HG03095 (cell line): ENCODE results near the gene RERE.

ENCODE experiments used
- ATAC-seq: cut with Tn5 transposase; IDR thresholded peaks from one replicate; pipeline ENCODE4 v1.9.1; 2021; ENCODE audit warnings: moderate library complexity; ENCODE audit not compliant: unreplicated experiment

The RERE gene

DNA sequence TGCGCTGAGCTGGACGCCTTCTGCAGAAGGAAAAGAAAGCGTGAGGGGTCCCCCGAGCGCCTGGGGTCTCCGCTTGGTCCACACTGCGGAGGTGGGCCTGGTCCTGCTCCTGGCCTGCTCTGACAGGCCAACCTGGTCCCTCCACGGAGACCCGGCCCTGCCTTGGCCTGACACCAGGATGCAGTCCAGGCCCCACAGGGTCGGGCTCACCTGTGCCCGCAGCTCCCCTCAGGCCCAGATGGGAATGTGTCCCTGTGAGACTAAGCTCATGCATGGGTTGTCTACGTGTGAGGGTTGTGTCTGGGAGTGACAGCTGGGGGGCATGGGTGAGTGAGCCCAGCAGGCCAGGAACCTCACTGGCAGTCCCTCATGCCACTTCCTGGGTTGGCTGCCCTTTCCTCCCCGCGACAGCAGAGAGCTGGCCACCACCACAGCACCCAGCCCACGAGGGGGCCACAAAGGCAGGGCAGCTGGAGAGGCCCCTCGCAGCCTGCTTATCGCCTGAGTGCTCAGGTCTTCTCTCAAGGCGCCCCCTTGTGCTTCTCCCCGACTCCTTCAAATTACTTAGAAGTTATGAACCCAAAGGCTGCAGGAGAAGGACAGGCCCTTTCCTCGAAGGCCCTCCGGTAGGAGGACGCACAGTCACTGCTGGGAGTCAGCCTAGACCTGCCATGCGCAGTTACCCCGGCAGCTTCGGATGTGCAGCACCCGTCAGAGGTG, 458.4 kb downstream of the RERE start:
- no peak for ATAC-seq

DNA sequence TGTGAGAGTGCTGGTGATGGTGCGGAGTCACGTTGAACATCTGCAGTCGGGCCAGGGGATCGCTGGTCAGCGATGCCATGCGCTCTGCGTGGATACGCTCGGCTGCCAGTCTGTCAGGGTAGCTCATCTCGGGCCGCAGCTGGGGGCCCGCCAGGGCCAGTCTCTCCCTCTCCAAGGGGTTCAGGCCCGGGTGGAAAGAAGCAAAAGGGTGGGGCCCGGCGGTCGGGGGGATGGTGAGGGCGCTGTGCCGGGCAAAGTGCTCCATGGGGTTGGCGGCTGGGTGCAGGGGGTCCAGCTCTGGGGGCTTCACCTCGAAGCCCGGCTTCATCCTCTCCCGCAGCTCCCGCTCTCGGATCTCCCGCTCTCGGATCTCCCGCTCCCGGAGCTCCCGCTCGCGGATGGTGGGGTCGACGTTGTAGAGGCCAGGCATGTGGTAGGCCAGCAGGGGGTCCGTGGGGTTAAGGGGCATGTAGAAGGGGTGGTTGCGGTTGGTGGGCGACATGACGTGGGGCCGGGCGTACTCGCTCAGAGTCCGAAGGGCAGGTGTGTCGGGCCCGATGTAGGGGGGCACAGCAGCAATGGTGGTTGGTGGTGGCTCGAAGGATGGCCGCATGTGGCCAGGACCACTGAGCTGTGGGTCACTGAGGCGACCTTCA, 459.1 kb downstream of the RERE start:
- no peak for ATAC-seq

DNA sequence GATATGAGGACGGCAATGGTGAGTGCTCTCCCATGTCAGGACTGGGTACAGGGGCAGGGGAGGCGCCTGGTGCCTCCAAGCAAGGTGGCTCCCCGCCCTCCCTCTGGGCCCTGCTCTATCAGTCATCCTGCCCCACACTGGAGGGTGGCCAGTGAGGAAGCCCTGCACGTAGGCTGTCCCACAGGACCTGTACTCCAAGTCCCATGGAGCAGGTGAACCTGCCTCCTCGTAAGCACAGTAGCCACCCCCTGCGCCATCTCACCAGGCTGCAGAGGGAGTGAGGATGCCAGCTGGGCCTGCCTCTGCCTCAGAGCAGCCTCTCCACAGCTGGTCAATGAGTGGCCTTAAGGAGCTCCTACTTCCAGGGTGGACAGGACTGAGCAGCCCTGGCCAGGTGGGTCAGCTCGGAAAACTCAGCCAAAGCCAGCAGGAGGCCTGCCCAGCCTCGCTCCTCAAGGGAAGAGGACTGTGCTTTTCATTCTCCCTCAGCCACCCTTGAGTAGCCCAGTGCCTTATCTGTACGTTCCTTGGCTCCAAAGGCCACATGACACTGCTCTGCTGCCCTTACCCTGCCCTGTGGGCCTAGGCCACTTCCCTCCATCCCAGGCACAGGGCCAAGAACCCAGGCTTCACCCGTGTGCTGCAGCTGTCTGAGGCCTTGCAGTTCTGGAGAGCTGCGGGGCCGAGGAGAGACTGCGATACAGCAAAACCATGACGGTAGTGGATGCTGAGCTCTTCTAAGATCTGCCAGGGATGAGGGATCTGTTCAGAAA, 459.9 kb downstream of the RERE start:
- ATAC-seq, result no peak

DNA sequence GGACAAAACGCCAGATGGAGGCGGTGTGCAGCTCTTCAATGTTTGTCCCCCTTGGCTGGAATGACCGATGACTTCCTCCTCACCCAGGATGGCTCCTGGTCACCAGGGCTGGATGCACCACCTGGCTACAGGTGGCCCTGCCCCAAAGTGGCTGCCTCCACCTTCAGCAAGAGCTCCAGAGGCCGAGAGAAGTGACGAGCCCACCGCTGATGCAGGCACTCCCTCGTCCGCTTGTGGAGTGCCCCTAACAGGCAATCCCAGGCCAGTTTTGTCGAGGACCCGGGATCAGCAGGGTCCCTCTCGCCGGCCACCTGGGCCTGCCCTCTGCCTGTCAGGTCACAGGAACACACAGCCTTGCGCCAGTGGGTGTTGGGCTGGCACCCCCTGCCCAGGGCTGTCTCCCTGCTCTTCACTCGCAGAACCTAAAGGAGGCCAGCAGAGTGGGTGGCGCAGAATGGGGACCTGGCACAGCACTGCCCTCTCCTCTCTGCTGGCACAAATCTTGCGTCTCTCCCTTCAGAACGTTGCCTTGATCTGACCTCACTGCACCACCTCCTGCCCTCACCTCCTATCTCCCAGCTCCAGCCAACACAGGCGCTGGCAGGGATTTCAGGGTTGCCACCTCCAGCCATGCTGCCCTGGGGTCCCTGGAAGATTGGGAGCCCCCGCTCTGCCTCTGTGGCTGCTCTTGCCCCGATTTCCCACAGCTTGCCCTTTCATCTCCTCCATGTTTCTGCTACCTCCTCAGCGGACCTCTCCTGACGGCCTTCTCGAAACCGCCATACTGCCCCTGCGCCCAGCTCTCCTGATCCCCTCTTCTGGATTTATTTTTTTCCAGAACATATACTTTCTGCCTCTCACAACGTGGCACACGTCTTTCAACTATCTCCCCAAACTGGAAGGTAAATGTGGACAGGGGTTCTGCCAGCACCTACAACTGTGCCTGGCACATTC, 460.9 kb downstream of the RERE start:
- no peak for ATAC-seq

DNA sequence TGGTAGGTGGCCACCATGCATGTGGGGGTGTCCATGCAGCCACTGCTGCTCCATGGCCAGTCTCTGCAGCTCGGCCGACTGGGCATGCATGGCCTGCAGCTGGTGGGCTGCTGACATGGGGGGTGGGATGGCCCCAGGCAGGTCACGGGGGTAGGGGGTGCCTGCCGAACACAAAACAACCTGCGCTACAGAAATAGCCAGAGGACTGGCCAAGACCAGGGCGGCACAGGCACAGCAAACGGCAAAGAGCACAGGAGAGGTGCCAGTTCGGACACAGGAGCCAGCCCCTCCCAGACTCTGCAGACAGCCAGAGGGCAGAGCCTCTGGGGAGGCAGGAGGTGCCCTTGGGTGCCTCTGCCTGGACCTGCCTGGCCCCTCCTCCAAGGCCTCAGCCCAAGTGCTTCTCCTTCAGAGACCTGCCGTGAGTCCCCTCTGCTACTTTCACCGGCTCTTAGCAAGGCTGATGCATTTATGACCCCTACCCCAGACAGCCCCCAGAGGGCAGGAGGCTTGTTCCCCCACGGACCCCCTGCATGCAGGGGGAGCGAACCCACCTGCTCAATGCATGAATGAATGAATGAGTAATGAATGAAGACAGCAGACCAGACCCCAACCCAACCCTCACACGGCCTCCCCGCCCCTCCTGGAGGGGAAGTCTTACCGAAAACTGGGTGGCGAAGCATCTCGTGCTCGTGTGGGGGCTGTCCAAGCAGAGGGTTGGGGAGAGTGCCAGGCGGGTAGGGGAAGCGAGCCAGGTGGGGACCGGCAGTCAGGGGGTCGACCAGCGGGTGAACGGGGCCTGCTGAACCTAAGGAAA, 461.8 kb downstream of the RERE start:
- no peak for ATAC-seq

DNA sequence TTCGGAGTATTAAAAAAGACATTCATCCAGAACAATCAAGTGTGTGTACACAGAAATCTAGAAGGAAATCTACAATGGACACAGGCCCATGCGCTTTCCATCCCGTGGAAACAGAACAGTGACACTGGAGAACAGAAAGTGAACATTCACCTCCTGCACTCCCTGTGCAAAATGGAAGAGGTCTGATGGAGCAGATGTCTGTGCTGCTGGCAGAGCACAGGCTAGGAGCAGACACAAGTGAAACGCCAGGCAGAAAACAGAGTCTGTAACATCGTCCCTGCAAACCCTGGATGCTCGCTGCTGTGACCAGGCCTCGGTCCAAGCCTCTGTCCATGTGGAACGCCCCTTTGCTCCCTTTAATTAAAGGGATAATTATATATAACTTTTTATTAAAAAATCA, 463.4 kb downstream of the RERE start:
- no peak for ATAC-seq

DNA sequence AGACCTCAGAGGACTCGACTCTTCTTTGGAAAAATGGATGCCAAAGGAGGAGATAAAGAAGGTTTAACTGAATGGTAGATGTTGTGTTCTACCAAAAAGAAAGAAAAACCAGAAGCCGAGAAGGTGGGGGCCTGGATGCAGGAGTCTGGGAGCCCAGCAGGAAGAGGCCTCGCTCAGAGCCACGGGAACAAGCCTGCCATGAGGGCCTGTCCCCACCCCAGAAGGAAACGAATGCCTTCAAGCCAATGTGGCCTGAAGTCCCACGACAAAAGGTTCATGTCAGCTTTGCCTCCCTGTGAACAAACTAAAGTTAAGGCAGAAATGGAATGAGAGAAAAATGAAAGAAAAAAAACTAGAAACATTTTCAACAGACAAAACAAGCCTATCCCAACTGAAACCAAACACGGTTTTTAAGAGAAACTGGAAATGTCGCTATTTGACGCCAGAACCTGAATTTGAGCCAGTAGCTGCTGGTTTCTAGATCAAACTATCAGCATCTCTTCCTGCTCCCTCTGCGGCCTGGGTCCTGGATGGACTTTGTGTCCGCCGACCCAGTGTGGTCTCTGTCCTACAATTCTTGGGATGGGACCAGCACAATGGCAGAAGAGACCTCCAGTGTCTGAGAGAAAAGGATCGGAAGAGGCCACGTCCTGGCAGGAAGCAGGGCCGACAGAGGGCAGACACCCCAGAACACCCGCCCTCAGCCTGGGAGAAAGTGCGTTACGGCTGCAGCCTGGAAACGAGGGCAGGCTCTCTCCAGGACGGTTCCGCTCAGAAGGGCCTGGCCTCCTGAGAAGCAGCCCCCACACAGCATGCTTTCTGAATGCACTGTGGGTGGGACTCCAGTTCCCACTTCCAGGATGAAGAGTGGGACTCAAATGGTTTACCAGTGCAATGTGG, 464.3 kb downstream of the RERE start:
- no peak for ATAC-seq

DNA sequence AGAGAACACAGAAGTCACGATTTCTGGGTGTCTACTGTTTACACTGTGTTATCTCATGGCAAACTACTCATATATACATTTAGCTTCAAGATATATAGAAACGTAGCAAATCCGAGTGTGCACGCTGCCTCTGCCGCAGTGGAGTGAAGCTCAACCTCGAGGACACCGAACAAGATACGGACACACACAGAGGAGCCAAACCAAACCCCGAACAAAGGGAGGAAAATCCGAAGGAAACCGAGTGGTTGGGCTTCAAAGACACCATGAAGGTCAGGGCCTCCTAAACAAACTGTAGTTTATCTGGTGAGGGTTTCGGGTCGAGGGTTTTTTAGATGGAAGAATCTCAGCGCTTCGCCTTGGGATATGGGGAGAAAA, 465.0 kb downstream of the RERE start:
- no peak for ATAC-seq

DNA sequence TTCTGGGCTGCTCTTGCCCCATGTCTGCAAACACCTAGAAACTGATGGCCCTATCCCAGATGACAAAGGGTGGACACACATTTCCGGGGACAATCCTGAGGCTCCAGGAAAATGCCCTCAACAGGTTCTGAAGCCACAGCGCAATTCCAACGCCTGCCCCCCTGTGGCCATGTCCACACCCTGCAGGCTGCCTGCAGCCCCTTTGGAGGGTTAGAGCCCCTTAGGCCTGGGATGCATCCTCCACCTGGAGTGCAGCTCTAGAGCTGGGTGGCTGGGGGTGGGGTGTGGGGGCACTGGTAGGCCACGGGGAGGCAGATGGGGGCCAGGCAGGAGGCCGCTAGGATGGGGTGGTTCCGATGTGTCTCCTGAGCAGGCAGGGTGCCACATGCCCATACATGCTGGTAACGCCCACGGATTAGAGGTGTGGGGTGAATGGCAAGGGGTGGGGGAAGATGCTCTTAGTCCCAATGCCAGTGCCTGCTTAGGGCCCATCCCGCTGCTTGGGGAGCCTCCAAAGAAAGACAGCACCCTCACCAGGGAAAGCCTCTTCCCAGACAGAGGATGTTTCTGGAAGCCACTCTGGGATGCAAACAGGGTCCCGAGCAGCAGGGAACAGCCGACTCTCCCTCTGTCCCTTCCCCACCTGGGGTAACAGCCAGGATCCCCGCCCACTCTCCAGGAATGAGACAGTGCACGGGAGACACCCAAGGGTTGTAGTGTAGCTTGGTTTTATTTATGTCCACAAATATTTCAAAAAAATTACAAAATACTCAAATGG, 465.6 kb downstream of the RERE start:
- no peak for ATAC-seq

DNA sequence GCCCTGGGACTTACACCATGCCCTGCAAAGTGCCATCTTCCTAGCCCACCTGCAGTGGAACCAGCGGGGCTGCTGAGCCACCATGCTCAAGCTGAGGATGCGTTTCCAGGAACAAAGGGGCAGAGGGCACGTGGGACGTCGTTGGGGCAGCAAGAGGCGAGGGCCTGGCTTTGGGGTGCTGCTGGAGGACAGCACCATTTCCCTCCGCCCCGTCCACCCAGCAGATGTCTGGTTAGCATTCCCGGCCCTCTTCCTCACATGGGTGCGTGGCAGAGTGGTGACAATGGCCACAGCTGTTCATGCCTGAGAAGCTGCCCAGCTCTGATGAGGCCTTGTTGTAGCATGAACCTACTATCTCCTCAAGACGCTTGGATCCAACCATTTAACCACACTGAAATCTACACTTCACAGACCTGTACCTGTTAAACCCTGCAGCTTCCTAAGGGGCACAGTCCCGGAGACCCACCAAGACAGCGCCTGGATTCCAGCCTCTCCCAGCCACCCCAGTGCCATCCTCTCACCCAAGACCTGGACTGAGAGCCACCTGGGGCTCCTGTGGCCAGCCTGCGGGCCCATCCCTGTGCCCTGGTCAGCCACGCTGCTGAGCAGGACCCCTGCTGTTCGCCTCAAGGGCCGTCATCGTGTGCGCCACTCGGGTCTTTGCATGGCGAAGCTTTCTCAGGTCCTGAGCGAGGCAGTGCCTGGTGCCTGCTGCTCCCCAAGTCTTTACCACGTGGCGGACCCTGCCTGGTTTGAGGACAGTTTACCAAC, 466.3 kb downstream of the RERE start:
- no peak for ATAC-seq

DNA sequence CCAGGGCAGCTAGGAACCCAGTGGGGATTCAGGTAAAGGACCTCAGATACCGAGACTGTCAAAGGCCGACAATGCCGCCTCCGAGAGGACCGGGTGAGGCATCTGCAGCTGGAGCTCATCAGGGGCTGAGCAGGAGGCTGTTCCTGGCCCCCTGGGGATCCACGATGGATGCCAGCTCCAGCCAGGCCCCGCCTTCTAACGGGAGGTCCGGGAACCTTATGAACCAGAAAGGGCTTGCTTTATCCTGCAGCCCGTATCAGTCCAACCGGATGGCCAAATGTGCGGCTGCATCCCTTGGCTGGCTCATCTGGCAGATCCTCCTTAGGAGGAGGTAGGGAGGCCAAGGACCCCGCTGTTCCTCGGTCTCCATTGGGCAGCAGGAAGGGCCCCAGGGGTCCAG, 467.5 kb downstream of the RERE start:
- ATAC-seq, result no peak

DNA sequence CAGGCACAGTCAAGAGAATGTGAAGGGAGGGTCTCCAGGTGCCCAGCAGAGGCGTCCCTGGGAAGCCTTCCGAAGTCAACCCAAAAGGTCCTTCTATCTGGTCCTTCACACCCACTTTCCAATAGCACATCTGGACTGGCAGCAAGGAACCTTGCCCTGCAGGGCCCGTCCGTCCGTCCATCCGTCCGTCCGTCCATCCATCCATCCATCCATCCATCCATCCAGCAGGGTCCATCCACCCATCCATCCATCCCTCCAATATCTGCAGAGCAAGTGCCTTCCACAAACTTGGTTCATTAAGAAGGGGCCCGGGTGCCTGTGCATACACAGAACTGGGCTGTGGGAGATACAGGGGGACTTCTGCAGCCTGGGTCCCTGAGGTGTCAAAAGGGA, 468.0 kb downstream of the RERE start:
- no peak for ATAC-seq

DNA sequence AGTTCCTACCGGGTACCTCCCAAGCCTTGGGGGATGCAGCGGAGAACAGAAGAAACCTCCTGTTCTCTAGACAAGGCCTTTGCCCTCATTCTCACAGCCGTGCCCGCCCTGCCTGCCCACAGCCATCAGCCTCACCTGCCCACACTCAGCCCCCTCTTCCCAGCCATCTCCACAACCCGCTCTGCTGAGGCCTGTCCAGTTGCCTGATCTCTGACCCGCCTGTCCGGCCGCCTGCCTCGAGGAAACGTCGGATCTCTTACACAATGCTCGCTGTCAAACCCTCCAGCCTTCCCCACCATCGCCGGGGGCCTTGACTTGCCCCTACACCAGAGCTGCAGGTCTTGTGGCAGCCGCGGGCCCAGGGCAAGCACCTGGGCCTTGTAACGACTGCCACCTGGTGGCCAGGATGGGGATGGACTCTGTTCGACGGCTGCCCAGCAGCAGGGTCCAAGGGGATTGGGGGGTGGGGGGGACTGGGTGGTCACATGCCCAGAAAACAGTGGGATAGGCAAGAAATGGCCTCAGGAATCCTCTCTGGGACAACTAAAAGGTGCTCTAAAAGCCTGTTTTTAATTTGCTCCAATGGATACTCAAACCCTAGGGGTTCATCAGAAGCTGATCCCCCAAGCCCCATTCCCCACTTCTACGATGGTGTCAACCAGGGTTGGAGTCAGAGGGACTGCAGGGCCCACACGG, 468.5 kb downstream of the RERE start:
- no peak for ATAC-seq

DNA sequence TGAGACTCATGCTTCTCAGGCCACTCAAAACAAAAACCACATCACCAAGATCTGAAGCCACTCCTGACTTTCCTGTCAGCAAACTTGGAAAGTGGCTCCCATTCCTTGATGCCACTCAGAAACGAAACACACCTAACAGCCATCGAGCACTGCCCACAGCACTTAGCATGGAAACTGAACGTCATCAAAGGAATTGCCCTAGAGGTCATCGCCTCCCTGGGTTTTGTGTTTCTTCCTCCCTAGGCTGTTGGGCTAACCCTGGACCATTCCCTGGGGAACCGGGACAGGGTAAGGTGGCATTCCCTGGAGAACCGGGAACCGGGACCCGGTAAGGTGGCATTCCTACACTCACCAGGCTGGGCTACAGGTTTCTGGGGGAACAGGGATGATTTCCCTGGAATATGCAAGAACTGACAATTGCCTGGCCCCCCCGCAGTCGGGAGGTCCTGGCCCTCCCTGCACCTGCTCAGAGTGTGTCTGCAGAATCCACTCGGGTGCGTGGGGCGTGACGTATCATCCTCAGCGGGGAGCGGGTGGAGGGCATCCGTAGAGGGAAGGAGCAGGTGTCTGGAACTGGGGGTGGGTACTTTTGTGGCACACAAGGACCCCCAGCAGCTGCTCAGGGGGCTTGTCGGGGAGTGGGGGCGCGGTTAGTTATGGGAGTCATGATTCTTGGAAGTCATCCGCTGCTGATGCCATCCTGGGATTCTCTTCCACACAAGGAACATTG, 469.2 kb downstream of the RERE start:
- ATAC-seq, result no peak

DNA sequence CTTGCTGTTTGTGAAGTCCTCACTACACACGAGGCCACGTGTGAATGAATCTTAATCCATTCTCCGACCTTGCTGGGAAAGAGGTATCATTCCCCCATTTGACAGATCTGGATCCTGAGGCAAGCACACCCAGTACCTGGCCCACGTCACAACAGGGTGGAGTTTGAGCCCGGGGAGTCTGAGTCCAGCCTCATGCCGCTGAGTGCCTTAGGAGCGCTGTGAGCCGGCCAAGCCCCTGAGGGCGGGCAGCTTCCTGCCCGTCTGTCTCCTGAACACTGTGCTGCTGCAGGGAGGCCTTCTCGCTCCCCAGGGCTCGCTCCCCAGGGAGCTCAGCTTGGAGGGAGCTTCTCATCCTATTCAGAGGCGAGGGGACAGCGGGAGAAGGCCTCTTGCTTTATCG, 469.8 kb downstream of the RERE start:
- no peak for ATAC-seq

DNA sequence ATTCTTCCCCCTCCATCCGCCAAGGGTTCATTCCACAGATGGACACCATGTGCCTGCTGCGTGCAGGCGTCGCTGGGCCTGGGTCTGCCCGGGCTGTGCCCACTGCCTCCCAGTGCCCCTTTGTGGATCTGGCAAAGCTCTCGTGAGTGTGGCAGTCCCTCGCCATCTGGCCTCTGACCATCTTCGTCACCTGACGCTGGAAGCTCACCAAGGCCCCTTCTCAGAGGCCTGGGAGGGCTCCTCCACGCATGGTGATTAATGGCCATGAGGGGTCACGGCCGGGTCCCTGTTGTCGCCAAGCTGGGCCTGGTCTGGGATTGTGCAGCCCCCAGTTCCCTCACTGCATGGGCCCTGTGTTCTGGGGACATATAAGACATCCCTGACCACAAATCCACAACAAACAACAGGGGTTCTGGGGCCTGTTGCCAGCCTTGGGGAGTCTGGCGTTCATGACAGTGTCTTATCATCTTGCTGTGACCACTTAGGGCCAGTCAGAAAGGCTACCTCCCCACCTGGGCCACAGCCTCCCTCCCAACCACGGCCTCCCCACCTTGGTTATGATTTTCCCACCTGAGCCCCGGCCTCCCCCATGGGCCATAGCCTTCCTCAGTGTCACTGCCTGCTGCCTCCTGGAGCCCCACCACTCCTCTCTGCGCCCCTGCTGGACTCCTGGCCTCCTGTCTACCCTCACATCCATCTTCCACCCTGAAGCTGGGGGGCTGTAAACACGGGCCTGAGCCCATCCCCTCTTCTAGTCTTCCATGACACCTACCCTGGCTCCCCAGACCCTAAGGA, 471.6 kb downstream of the RERE start:
- no peak for ATAC-seq
